D341Med (cell line): ENCODE results near the gene RBM20.
"Not testable (repeated sequence)": the region's sequence is repeated elsewhere in the genome, so short reads cannot be mapped to it uniquely, and the experiment has no call there.

Source experiments
- DNase-seq: peaks from one replicate; pipeline ENCODE4 v3.0.0; 2012; ENCODE audit warnings: low spot score

The RBM20 gene

DNA sequence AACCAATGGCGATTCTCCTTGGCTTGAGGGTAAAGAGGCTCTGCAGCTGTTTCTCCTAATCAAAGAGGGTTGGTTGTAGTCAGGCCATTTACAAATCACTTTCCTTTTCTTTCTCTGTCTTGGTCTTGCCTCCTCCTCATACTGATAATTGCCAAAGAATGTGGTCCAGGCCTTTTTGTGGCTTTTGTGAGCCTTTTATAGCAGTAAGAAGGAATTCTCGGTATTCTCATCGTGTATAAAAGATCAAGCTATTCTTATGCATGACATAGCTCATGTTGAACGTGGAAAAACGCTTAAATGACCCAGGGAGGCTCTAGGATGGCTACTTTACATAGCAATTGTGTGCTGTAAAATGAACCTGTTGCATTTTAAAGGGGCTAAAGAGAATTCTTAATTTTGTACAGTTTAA, 62.6 kb downstream of the RBM20 start:
- DNase-seq: no peak

DNA sequence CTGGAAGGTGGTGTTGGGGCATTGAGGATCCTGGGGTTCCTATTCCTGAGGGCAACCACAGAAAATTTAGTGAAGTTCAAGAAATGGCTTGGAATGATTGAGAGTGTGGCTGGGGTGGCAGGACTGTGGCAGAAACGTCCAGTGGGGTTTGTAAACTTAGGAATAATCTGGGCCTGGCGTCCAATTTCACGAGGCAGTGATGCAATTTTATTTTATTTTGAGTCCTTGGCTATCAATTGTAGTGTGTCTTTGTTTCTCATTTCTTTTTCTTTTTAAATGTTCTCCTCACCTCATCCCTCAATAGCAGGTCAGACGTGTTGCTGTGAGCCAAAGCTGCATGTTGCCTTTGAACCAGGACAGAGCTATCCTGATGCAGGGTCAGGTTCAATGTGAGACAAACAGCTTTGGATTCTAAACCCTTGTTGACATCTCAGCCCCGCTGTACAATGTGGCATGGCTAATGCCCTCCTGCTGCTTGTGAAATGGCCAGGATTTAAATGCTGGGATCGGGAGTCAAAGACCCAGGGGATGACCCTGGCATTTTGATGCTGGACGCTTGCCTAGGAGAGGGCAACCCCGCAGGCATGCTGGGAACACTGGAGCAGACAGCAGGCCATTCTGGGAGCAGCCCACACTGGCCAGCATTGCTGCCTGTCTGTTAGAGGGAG, 64.8 kb downstream of the RBM20 start:
- no peak for DNase-seq

DNA sequence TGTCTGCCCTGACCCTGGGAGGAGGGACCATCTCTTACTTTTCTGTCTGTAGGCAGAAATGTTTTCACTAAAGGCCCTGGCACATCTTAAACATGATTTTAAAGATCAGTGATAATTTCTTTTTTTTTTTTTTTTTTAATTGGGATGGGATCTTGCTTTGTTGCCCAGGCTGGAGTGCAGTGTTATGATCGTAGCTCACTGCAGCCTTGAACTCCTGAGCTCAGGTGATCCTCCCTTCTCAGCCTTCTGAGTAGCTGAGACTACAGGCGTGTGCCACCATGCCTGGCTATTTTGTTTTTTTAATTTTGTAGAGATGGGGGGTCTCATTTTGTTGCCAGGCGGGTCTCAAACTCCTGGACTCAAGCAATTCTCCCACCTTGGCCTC, 65.3 kb downstream of the RBM20 start:
- DNase-seq: no peak

DNA sequence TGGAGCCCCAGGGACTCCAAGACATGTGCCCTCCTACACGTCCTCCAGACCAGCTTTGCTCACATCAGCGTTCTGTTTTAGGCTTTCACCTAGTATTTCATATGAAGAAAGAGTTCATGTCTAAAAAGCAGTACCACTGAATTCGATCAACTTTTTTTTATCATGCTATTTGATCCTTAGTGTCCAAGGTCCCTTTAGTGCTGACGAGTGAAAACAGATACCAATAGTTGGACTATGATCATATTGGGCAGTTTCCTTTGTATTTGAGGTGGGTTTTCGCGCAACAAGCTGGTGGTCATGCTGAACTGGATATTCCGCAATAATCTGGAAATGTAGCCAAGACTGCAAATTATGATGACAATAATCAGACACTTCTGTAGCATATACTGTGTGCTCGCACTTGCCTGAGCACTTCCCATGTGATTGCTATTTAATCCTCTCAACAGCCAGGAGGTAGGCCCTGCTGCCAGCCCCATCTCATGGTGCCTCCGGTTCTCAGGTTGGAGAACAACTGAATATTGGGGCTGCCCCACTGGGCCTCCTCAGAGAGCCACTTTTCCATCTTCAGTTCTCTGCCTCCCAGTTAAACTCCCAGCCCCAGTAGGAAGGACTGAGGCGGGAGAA, 65.9 kb downstream of the RBM20 start:
- no peak for DNase-seq

DNA sequence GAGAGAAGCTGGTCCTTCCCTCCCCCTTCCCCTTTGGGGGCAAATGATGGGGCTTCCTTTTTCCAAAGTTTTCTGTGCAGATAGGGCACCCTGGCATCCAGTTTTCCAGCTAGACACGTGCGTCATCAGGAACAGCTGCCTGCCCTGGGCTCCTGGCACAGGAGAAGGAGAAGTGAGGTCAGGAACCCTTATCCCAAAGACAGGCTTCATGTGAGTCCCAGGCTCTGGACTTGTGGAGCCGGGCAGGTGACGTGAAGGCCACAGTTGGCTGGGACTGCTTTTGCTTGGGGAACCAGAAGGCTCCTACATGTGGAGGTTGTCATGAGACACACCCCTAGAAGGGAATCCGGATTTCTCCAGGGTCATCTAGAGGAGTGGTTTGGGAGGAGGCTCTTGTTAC, 66.5 kb downstream of the RBM20 start:
- DNase-seq: no peak

DNA sequence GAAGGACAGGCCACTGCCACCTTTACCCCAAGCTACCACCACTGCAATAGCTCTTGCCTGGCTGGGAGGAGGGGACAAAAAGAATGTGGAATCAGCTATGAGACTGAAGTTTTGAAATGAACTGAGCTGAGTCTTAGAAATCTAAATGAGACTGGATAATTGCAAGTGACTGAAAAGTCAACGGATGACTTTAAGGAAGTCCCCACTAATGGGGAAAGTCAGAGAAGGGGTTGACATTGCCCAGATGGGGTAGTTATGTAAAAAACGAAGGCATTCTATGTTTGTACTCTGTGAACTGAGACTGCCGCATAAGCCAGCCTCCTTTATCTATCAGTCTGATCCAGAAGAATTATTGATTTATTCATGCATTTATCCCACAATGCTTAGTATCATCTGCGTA, 67.2 kb downstream of the RBM20 start:
- no peak for DNase-seq

DNA sequence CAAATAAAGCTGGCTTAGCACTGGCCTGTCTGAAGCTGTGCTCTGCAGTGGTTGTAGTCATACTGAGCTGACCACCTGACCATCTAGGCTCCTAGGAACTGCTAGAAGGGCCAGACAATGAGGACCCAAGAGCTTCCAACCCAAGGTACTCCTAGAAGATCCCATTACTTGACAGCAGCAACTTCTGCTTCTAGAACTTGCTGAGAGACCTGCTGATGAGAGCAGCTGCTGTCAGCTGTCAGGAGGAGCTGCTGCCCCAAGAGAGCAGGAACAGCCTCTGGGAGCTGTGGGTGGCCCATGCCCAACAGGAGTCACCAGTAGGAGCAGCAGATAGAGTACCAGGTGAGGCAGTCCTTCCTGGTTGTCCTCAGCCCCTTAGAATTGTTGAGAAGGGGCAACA, 70.2 kb downstream of the RBM20 start:
- DNase-seq: no peak

DNA sequence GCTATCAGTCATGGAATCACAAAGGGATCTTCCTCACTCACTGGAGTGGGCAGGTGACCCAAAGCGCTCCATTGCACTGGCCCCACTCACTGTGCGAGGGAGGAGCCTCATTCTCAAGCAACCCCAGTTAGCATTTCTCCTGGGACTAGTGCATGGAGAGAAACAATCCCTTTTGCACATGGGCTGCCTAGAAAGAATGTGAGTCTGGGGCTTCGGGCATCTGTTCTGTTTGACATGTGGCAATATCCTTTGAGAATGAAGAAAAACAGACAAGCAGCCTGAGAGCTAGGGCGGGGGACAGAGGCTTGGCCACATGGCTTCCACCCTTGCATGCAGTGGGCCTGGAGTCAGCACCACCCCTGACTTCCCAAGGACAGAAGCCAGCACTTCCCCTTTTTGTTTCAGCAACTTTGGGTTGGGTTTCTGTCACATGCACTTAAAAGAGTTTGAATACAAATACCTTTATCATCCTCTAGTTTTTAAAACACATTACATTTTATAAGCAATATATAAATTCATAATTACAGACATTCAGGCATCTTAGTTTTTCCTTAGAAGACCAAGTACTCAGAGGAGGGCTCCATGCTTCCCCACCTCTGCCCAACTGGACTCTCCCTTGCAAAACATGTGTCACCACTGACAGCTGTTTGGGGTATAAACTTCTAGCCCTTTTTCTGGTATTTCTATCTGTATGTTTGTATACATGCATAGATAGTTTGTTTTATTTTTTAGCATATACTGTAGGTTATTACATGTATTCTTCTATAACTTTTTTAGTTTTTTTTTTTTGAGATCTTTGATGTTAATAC, 73.8 kb downstream of the RBM20 start:
- no peak for DNase-seq

DNA sequence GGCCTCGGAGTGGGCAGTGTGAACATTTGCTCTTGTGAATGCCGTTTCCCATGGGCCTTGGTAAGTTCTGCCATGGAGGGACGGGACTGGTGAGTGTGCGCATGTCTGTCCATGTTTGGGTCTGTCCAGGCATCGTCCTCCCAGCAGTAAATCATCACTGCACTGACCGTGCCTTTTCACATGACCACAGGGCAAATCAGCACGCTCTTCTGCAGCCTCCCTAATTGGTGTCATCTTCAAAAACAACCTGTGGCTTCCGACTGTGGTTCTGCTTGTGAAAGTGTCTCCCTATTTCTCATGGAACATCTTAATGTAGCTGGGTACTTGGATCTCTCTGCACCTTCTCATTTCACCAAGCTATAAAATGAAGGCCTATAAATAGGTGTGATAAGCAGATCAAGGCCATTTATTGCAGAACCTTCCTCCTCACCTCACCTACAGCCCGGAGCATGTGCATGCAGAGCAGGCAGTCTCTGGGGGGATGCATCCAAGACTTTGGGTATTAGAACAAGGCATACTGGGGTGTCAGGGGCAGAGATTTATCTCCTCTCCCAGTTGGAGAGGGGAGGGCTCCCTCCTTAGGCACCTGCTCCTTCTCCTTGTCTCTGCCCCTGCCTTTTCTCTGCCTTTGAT, 77.4 kb downstream of the RBM20 start:
- no peak for DNase-seq

DNA sequence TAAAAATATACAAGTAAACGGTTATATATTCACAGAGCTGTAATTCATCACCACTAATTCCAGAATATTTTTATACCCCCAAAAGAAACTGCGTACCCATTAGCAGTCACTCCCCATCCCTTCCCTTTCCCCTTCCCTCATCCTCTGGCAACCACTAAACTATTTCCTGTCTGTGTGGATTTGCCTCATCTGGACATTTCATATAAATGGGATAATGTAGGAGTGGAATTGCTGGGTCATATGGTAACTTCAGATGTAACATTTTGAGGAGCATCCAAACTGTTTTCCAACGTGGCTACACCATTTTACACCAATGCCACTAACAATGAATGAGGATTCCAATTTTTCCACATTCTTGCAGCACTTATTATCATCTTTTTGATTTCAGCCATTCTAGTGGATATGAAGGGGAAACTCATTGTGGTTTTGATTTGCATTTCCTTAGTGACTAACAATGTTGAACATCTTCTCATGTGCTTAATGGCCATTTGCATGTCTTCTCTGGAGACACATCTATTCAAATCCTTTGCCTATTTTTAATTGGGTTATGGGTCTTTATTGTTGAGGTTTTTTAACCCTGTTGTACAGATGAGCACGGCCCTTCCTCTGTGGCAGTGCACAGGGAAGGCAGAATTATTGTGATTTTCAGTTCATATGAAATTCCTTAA, 79.2 kb downstream of the RBM20 start:
- no peak for DNase-seq

DNA sequence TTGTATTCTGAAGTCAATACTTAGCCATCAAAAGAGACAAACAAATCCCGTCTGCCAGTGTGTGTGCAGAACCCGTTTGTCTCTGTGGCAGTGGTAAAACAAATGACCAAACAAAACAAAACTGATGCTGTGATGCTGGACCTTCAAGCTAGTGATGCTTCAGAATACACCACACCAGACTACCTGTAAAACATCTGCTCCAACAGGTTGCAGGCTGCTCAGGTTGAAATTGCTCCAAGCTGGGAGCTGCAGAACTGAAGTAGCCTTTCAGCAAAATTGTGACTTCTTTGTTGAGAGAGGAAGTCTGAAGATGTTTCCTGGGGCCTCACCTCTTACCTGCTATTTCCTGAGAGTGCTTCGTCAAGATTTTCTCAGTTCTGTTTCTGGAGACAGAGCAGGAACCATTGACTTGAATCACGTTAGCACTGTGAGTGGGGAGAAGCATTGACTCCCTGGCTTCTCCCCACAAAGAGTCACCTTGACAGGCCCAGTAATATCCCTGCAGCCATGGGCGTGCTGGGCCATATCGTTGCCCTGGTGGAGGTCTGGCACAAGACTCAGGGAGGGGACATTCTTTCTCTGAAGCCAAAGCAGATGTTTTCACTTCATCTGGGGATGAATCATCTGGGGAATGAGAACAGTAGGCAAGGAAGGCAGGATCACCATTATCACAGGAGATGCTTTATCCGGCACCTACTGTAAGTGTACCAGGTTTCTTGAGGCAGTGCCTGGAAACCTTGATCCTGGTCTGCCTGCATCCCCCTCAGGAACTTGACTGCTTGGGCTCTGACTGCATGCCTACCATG, 80.2 kb downstream of the RBM20 start:
- DNase-seq: no peak

DNA sequence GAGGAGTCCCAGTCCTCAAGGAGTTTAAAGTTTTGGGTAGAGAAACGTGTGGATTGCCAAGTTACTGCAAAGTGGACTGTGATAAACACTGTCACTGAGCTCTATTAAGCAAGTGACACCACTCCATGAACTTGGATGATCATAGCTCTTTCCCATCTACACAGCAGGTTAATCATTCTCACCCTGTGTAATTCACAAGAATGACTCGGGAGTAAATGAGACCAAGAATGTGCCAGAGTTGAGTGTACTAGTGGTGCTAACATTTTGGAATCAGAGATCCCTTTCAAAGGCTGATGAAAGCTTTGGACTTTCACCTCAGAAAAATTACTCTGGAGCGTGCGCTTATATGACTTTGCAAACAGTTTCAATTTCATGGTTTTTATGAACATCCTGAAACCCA, 80.8 kb downstream of the RBM20 start:
- no peak for DNase-seq

DNA sequence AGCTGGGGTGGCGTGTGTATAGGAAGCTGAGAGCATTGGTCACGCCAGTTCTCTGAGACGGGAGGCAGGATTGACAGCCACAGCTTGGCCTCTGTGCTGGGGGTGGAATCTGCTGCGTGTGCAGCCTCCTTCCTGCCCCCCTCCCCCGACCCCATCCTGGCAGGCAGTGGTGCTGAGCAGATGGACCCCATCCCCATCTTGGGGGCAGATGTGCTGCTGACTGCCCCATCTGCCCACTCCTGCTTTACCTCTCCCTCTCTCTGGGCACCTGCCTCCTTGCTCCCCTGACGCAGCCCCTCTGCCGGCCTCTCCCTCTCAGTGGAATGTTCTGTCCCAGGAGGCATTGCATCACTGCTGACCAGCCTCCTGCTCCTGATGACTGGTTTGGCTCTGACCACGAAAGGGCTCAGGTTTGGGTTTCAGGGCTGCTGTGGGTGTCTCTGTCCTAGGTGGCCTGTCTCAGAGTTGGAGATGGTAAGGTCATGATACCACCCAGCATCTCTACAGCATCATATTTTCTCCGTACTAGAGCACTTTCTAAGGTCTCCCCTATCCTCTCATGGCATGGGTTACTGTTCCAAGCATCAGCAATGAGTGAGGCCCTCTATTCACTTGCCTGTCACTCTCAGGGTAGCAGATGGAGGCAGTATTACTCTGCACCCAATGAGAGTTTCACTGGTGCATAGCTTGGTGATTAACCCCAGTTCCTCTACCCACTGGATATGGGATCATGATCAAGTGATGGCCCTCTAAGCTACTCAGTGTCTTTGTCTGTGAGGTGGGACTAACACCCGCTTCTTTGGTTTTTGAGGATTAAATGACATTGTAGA, 81.9 kb downstream of the RBM20 start:
- DNase-seq: no peak

DNA sequence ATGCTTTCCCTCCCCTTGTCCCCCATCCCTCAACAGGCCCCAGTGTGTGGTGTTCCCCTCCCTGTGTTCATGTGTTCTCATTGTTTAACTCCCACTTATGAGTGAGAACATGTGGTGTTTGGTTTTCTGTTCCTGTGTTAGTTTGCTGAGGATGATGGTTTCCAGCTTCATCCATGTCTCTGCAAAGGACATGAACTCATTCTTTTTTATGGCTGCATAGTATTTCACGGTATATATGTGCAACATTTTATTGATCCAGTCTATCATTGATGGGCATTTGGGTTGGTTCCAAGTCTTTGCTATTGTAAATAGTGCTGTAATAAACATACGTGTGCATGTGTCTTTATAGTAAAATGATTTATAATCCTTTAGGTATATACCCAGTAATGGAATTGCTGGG, 83.6 kb downstream of the RBM20 start:
- DNase-seq: not testable (repeated sequence)

DNA sequence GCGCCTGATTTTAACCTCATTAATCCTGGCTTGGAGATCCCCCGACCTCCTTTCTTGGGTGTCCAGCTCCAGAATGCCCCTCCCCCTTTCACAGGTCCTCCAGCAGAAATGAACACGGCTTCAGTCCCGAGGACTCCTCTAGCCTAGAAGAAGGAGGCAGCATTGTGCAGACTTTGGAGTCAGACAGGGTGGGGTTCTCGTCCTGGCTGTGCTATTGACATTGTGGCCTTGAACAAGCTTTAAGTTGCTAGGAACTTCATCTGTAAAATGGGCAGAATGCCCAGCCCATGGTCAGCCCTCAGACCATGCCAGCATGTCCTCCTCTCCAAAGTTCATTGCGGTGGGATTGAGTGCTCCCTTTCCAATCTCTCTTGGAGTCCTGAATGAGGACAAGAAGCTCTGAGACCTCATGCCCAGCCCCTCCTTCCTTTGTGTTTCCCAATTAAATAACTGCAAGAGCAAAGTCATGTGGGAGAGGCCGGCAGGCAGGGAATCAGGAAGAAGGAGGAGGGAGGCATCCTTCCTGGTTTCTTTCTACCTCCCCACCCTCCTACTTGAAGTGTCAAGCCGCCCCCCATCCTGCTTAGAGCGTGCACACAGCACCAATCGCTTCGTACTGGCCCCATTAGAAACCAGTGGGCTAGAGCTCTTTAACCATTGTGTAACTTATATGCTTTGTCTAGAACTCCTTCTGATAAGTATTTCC, 86.4 kb downstream of the RBM20 start:
- DNase-seq: no peak

DNA sequence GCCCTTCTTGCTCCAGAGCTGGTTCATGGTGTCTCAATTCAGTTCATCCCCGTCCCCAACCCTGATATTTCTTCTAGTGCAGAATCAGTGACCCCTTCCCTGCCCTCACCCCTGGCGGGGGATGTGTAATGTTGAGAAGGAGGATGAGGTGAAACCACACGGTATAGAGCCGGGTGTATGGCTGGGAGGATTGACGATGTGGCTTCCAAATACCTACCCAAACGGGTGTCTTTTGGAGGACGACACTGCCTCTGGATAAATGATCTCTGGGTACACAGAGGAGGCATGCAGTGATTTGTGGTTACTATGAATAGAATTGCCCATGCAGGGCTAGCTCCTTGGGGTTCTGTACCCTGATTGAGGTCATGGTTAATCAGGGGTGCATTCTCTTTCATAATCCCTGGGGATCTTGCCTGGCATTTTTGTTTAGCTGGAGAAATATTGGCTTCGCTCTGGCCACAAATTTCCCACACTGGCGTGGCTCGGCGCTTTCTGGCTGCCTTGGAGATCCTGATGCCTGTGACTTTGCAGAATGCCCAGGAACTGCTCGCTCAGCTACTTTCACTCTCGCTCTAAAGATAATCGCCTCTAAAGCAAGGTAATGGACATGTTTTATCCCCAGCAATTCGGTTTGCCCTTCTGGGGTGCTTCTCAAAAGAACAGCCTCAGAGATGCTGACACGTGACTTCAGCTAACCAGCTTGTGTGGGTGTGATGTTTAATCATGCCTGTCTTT, 89.2 kb downstream of the RBM20 start:
- no peak for DNase-seq

DNA sequence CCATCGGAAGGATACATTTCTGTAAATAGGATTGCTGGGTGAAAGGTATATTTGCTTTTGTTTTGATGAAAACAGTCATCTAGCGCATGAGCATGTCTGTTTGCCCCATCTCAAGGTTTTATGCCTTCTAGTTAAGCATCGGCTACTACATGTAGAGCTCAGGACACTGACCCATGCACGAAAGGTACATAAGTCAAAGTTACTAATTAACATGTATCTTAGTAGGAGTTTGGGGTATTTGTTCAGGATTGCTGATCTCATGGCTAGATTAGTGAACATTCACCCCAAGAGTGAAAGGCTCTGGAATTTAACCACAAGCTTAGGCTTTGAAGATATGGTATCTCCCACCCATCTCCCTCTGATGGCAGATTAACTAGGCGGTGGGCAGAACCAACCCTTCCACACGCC, 91.5 kb downstream of the RBM20 start:
- DNase-seq: no peak

DNA sequence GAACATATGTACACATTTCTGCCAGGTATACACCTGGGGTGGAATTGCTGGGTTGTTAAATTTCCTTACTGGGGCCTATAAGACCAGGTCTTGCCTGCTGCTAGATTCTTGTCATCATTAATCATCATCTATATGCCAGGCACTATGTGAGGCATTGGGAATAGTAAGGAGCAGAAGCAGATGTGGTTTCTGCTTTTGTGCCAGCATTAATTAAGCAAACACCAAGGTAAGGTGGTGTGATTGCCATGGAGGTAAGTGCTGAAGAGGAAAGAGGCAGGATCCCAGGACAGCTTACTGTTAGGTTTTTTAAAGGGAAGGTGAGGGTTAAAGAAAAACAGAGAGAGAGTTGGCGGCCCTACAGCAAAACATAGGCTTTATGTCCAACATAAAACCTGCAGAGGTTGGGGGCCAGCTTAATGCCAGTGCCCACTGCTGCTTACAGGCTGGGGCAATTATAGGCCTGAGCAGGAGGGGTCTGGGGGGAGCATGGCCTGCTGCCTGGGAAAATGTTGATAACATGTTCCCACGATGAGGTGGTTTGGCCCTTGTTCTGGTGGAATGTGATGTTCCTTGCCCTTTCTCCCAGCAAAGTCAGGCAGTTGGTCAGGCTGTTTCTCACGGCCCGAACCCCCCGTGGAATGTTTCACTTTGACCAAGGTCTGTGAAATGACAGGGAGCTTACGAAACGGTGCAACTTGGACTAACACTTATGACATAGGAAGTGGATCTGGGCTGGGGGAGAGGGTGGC, 93.9 kb downstream of the RBM20 start:
- DNase-seq: no peak
